CD14-positive monocyte (primary cell): ENCODE data around the gene DISP1. TPM values are rescaled to one million over a fixed set of nuclear protein-coding genes. Genes with fewer than 3 reads are reported as not detected.

ENCODE experiments used
- DNase-seq, 3 donors: peaks; one replicate each; pipeline ENCODE4 v3.0.0-alpha.2; 2011 to 2022
- H2AFZ ChIP-seq: 2 replicates; pipeline ENCODE4 v1.6.0; 2012; ENCODE audit warnings: mild to moderate bottlenecking, low read depth, low read length, inconsistent platforms; ENCODE audit not compliant: insufficient read depth, poor library complexity, severe bottlenecking
- H3K27ac ChIP-seq, 2 donors: 1 replicate in 1 of 2; 2 replicates in 1 of 2; pipeline ENCODE4 v1.5.1; 2012 to 2013; ENCODE audit warnings: low read length in 2 of 2, control low read depth in 1 of 2, inconsistent platforms in 1 of 2, low read depth in 1 of 2, mild to moderate bottlenecking in 1 of 2
- H3K27me3 ChIP-seq, 2 donors: one replicate each; pipeline versions ENCODE4 v1.6.0 to v1.6.1; 2011 to 2013; ENCODE audit warnings: low read length in 2 of 2; ENCODE audit not compliant: control insufficient read depth in 2 of 2, insufficient read depth in 2 of 2
- H3K36me3 ChIP-seq, 2 donors: replicated peaks in 1 of 2; 1 replicate in 1 of 2; 2 replicates in 1 of 2; pipeline versions ENCODE4 v1.5.1 to v1.6.1; 2012 to 2013; ENCODE audit warnings: low read length in 2 of 2, control low read depth in 1 of 2, inconsistent platforms in 1 of 2, mild to moderate bottlenecking in 1 of 2; ENCODE audit not compliant: insufficient read depth in 2 of 2, control insufficient read depth in 1 of 2
- H3K4me1 ChIP-seq, 2 donors: 1 replicate in 1 of 2; 2 replicates in 1 of 2; pipeline versions ENCODE4 v1.5.1 to v1.6.1; 2012 to 2013; ENCODE audit warnings: low read length in 2 of 2, control low read depth in 1 of 2, inconsistent platforms in 1 of 2, mild to moderate bottlenecking in 1 of 2, moderate library complexity in 1 of 2; ENCODE audit not compliant: insufficient read depth in 2 of 2, control insufficient read depth in 1 of 2
- H3K4me2 ChIP-seq: replicated peaks from 2 replicates; pipeline ENCODE3; 2012; ENCODE audit warnings: low read length, moderate library complexity, mild to moderate bottlenecking; ENCODE audit not compliant: poor library complexity, severe bottlenecking; ENCODE audit errors: extremely low read depth
- H3K4me3 ChIP-seq, 3 experiments: fragments of 200-600 bp in 1 of 3; sonication (generic) in 1 of 3; replicated peaks in 1 of 3; 1 replicate in 2 of 3; 2 replicates in 1 of 3; pipeline ENCODE4 v1.5.1; 2011 to 2013; ENCODE audit warnings: low read length in 3 of 3, mild to moderate bottlenecking in 3 of 3, control low read depth in 2 of 3, low read depth in 2 of 3, inconsistent platforms in 1 of 3, moderate library complexity in 1 of 3
- H3K79me2 ChIP-seq: 2 replicates; pipeline ENCODE4 v1.6.0; 2012; ENCODE audit warnings: mild to moderate bottlenecking, control low read depth, inconsistent platforms, low read length, moderate library complexity; ENCODE audit not compliant: insufficient read depth
- H3K9ac ChIP-seq: 2 replicates; pipeline ENCODE4 v1.6.0; 2017; ENCODE audit warnings: low read length, mild to moderate bottlenecking; ENCODE audit not compliant: insufficient read depth, poor library complexity, severe bottlenecking
- H3K9me3 ChIP-seq, 2 donors: replicated peaks in 1 of 2; 1 replicate in 1 of 2; 2 replicates in 1 of 2; pipeline versions ENCODE4 v1.5.1 to v1.6.1; 2012 to 2013; ENCODE audit warnings: low read length in 2 of 2, control low read depth in 1 of 2; ENCODE audit not compliant: control insufficient read depth in 1 of 2, insufficient read depth in 1 of 2
- H4K20me1 ChIP-seq: 2 replicates; pipeline ENCODE4 v1.6.0; 2012; ENCODE audit warnings: mild to moderate bottlenecking, low read length, control low read depth, moderate library complexity; ENCODE audit not compliant: insufficient read depth
- H3K27ac Mint-ChIP-seq, 7 donors: one replicate each; pipeline ENCODE4 v1.8.0; 2020; ENCODE audit warnings: mild to moderate bottlenecking in 7 of 7, mixed read lengths in 7 of 7, moderate library complexity in 6 of 7, inconsistent platforms in 2 of 7
- H3K27me3 Mint-ChIP-seq, 3 donors: one replicate each; pipeline ENCODE4 v1.8.0; 2021 to 2022; ENCODE audit warnings: low read depth in 3 of 3, mild to moderate bottlenecking in 3 of 3, mixed read lengths in 3 of 3, moderate library complexity in 3 of 3, inconsistent platforms in 1 of 3
- H3K36me3 Mint-ChIP-seq, 2 donors: one replicate each; pipeline ENCODE4 v1.8.0; 2020; ENCODE audit warnings: mixed read lengths in 2 of 2, inconsistent platforms in 1 of 2, mild to moderate bottlenecking in 1 of 2
- H3K4me1 Mint-ChIP-seq: one replicate; pipeline ENCODE4 v1.8.0; 2020; ENCODE audit warnings: mild to moderate bottlenecking, mixed read lengths
- H3K4me3 Mint-ChIP-seq, 2 donors: one replicate each; pipeline ENCODE4 v1.8.0; 2020; ENCODE audit warnings: mild to moderate bottlenecking in 2 of 2, mixed read lengths in 2 of 2, moderate library complexity in 1 of 2
- H3K9me3 Mint-ChIP-seq, 7 donors: one replicate each; pipeline ENCODE4 v1.8.0; 2020 to 2022; ENCODE audit warnings: mixed read lengths in 7 of 7, mild to moderate bottlenecking in 6 of 7, moderate library complexity in 6 of 7, inconsistent platforms in 2 of 7
- CTCF ChIP-seq: fragments of 200-600 bp; IDR thresholded peaks from one replicate; pipeline ENCODE4 v1.8.0; 2022; ENCODE audit warnings: antibody characterized with exemption, mild to moderate bottlenecking
- WGBS: methylation state at CpG from one replicate; pipeline ENCODE4 v1.1.5; 2013; ENCODE audit warnings: missing lambda C conversion rate; ENCODE audit not compliant: insufficient coverage; 5-methylcytosine and 5-hydroxymethylcytosine counted together
- intact Hi-C, 2 donors: fragments of 100-400 bp; cut with micrococcal nuclease; formaldehyde crosslinking; loops; one replicate each; pipeline versions ENCODE4 v1.15.0 to v1.15.1; 2023
- polyA plus RNA-seq, 3 donors: library from polyadenylated mRNA; depleted of rRNA in 1 of 3; unstranded in 2 of 3; stranded (reverse) in 1 of 3; fragments of 300-500 nt in 2 of 3; fragments of >200 nt in 1 of 3; fragmentation: Illumina TruSeq in 2 of 3; gene quantifications; 1 replicate in 2 of 3; 2 replicates in 1 of 3; pipeline ENCODE4 v1.2.3, GENCODE V29; 2012 to 2021

The DISP1 gene
- polyA plus RNA-seq, 3 donors: 0.34 to 2.1 (median 0.61) TPM

GRCh38 chr1:222768592-222768991 lies 46.2 kb upstream of the DISP1 start:
- Histone ChIP-seq H3K4me3 (no peak overlapping the region), H3K79me2 (no peaks in the 10 kb centered on the region), H3K27me3 (no peaks in the 10 kb centered on the region), H2AFZ (no peak overlapping the region), H4K20me1 (no peaks in the 10 kb centered on the region), H3K9ac (no peak overlapping the region), H3K36me3 (no peaks in the 10 kb centered on the region), H3K27ac (no peak overlapping the region), H3K9me3 (peaks cover 6 to 11% of the 10 kb centered on the region in 2 donors), H3K4me1 (peaks cover 22 to 25% of the 10 kb centered on the region in 2 donors), H3K4me2 (no peak overlapping the region)
- peaks cover 11 to 18% (median 12%) of the 10 kb centered on the region in 7 donors for H3K9me3 Mint-ChIP-seq
- TF ChIP-seq CTCF: no peak
- H3K4me3 Mint-ChIP-seq: no peak overlapping the region
- no peak for DNase-seq
- no peaks in the 10 kb centered on the region for H3K27me3 Mint-ChIP-seq
- H3K4me1 Mint-ChIP-seq: peaks cover 29% of the 10 kb centered on the region
- no peak overlapping the region for H3K27ac Mint-ChIP-seq
- intact Hi-C loops: no loop called here
- H3K36me3 Mint-ChIP-seq: peaks cover 0 to 8% of the 10 kb centered on the region in 2 donors

GRCh38 chr1:222769181-222769580 lies 45.7 kb upstream of the DISP1 start:
- no peaks in the 10 kb centered on the region for H3K79me2 ChIP-seq
- H3K4me3 ChIP-seq: no peak overlapping the region
- DNase-seq: no peak
- Mint-ChIP-seq H3K9me3 (peaks cover 11 to 18% (median 12%) of the 10 kb centered on the region in 7 donors), H3K4me3 (no peak overlapping the region), H3K27me3 (no peaks in the 10 kb centered on the region), H3K36me3 (peaks cover 0 to 8% of the 10 kb centered on the region in 2 donors), H3K4me1 (peaks cover 30% of the 10 kb centered on the region), H3K27ac (no peak overlapping the region)
- no peak overlapping the region for H3K4me2 ChIP-seq
- no peaks in the 10 kb centered on the region for H4K20me1 ChIP-seq
- no peak overlapping the region for H3K9ac ChIP-seq
- WGBS: no CpG with 5 or more reads among the region's 1 CpG
- H3K4me1 ChIP-seq: peaks cover 23 to 28% of the 10 kb centered on the region in 2 donors
- H3K27me3 ChIP-seq: no peaks in the 10 kb centered on the region
- peaks cover 6 to 11% of the 10 kb centered on the region in 2 donors for H3K9me3 ChIP-seq
- peak; percentile 14 for TF ChIP-seq CTCF
- H3K36me3 ChIP-seq: no peaks in the 10 kb centered on the region
- H2AFZ ChIP-seq: no peak overlapping the region
- H3K27ac ChIP-seq: no peak overlapping the region
- intact Hi-C loops: no loop called here
